Occipital lobe (tissue), 2 donors: ENCODE data around the gene ADCK2. TPM values are rescaled to one million over a fixed set of nuclear protein-coding genes. Genes with fewer than 3 reads are reported as not detected.
"Not testable (repeated sequence)": the region's sequence is repeated elsewhere in the genome, so short reads cannot be mapped to it uniquely, and the experiment has no call there.

ENCODE experiments used
- DNase-seq: peaks from one replicate; lab custom pipeline; 2025; lab: John Stamatoyannopoulos, UW
- total RNA-seq: library from RNA; depleted of rRNA; stranded (reverse); fragments of >200 nt; gene quantifications from one replicate; pipeline ENCODE4 v1.2.3, GENCODE V29; 2014

Gene ADCK2, protein sequence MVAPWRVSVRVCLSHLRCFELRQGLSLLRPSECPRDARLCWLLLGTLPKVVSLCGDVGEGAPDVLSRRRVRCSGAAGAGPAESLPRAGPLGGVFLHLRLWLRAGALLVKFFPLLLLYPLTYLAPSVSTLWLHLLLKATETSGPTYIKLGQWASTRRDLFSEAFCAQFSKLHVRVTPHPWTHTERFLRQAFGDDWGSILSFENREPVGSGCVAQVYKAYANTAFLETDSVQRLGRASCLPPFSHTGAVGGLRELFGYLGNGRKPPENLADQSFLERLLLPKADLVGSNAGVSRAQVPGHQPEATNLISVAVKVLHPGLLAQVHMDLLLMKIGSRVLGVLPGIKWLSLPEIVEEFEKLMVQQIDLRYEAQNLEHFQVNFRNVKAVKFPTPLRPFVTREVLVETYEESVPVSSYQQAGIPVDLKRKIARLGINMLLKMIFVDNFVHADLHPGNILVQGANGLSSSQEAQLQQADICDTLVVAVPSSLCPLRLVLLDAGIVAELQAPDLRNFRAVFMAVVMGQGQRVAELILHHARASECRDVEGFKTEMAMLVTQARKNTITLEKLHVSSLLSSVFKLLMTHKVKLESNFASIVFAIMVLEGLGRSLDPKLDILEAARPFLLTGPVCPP
- total RNA-seq: 47.6 TPM

DNA sequence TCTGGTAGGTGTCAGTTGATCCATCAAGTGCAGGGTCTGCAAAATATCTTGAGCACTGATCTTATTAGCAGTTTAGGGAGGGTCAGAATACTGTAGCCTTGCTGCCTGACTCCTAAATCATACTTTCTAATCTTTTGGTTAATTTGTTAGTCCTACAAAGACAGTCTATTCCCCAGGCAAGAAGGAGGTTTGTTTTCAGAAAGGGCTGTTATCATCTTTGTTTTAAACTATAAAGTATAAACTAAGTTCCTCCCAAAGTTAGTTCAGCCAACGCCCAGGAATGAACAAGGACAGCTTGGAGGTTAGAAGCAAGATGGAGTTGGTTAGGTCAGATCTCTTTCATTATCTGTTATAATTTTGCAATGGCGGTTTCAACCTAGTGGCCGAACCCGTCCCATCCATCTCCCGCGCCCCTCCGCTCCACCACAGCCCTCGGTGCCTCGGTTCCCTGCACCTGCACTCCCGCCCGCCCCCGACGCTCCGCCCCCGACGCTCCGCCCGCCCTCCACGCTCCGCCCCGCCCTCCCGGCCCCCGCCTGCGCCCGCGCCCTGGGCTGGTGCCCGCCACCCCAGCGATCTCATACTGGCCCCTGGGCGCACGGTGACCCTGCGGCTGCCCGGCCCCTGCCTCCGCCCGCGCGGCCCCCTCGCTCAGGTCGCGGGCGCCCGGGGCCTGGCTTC is at the start of gene ADCK2:
Gene ADCK2, plus strand, starts transcription at position 564 of the 681 bp plus-strand sequence. CDS start 386 bp downstream, outside the sequence.
- peak; percentile 44 for DNase-seq

DNA sequence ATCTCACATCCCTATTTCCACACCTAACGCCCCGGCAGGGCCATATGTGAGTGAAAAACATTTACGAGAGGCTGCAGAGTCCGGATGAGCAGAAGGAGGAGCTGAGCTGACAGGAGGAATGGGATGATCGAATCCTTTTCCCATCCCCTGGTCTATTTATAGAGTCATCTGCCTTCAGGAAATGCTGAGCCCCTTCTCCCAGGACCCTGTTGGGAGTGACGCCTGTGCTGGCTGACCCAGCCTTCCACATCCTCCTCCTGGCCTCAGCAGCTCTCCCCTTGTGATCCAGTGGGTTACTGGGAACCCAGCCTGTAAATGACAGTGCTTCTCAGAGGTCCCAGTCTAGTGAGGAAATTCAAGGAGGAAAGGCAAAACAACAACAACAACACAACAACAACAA is 48.8 kb upstream of the ADCK2 start:
- DNase-seq: no peak

DNA sequence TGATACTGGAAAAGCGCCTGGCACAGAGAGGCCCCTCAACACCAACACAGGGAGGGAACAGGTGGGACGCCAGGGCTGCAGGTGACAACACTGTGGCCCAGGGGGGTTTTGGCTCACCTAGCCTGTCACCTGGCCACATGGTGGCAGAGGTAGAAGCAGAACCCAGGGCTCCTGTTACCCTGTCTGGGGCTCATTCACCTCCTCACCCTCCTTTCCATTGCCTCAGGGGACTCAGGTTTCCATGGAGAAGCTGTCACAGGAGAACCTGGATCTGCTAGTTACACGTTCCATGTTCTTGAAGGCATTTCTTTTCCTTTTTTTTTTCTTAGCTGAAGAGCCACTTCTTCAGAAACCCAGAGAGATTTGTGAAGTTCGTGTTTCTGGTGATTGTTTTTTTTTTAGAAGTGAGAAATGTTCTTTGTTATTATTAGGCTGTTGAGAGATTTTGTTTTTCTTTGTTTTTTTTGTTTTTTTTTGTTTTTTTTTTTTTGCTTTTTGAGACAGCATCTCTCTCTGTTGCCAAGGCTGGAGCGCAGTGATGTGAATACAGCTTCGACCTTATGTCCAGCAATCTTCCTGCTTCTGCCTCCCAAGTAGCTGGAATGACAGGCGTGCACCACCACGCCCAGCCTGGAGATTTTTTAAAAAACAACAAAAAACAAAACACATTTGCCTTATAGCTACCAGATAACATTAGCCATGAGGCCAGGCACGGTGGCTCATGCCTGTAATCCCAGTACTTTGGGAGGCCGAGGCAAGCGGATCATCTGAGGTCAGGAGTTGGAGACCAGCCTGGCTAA is 48.2 kb upstream of the ADCK2 start:
- no peak for DNase-seq

DNA sequence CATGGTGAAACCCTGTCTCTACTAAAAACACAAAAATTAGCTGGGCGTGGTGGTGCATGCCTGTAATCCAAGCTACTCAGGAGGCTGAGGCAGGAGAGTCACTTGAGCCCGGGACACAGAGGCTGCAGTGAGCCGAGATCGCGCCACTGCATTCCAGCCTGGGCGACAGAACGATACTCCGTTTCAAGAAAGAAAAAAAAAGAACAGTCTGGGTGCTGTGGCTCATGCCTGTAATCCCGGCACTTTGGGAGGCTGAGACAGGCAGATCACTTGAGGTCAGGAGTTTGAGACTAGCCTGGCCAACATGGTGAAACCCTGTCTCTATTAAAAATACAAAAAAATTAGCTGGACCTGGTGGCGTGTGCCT is 47.6 kb upstream of the ADCK2 start:
- not testable (repeated sequence) for DNase-seq

DNA sequence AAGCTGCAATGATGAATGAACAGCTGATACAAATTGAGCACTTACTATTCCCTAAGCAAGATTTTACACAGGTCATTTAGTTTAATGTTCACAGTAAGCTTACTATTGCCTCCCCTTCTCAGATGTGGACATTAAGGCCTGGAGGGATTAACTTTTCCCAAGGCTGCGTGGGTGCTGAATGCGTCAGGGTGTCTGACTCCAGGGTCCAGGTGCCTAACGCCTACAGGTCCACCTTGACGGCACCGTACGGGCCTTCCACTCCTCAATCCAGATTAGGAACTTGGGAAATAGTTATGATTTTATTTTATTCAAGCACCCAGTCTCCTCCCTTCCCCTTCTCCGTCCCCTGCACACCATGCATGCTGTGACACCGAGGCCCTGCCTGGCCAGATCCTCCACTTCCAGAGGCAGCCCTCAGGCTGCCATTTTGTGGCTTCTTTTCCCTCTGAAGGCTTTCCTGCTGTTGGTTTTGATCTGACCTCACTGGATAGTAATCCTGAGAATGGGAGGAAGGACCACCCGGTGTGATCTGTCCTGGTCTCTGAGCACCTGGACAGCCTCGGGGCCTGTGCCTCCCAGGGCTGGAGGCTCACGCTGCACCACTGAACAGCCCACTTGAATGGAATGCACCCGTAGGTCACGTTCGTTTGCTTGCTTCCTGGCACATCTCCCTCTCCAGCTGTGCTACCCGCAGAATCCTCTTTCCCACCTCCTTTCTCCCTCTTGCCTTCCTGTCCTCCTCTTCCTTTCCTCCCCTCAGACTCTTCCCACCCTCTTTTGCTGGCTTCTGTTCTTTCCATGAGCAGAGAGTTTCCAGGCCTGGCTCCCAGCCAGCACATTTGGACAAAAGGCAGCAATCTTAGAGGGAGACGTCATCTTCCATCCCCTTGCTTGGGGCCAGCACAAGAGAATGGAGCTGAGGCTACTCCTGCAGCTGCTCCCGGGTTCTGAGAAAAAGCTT is 46.6 kb upstream of the ADCK2 start:
- peak; percentile 25 for DNase-seq

DNA sequence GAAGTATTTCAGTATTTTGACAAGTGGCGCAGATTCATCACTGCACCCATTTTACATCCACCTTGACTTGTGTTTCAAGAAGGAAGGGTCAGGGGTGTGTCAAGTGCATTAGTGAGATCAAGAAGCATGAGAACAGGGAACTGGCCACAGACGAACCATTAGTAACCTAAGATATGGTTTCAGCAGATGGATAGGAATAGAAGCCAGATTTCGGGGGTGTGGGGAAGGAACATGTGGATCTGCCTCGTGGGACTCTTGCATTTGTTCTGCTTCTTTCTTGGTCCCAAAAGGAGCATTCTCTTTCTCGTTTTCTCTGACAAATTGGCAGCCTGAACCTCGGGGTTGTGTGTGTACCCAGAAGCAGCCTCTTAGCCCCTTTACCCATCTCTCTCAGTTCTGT is 41.7 kb upstream of the ADCK2 start:
- DNase-seq: no peak

DNA sequence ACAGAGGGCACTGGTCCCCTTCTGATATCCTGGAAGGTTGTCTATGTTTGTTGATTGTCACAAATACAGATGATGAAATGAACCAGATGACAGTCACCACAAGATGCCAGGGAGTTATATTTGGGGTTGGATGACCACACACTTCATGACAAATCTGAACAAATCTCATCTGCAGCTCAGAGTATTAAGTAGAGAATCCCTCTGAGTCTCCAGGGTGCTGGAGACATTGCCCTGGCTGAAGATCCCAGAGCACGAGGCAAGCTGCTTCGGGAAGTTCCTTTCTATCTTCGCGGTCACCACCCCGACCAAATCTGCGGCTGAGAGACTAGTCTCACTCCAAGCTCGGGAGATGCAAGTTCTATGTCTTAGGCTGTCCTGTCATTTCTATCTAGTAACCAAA is 41.1 kb upstream of the ADCK2 start:
- no peak for DNase-seq

DNA sequence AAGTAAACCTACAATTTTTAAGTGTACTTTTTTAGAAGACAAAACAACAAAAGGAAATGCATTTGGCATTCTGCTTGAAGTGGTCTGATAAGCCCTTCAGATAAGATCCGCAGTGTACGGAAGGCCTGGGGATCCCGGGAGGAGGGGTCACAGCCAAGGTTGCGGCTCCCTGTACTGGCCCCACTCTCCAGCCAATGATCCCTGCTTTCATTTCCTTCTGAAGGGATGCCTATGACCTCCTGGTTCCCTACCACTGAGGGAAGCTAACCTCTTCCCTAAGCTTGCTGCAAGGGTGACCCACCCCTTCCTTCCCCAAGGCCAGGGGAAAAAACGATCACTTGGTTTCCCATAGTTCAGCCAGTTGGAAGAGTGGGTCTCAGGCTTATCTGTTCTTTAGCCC is 37.4 kb upstream of the ADCK2 start:
- no peak for DNase-seq

DNA sequence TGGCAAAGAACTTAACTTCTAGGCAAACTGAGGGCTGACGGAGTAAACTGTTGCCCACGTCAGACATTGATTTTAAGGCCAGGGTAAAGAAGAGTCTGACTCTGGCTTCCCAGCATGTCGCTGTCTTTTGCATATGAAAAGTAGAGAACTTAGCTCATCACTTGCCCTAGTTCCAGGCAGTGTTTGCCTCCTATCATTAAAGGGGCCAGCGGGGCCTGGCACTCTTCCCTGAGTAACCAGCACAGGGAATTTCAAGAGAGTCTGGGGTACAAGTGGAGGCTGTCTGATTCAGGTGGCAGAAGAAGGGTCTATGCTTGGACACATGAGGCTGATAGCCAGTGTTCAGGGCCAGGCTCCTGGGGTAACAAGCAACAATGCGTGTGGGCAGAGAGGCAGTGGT is 36.9 kb upstream of the ADCK2 start:
- DNase-seq: no peak

DNA sequence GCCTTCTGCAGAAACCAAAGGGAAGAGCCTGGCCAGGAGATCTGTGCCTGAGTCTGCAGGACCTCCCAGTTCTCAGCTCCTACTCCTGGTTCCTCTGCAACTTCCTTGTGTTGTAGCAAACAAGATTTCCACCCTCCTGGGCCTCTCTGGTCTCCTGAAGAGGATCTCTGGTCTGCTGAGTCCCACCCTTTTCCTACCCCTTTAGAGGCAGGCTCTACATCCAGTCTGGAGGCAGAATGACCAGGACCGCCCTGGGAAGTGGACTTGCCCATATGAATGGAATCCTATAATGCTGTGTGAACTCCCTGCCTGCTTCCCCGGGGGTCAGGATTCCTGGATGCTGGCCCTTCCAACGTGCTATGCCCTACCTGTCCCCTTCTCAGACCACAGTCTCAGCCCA is 35.3 kb upstream of the ADCK2 start:
- DNase-seq: no peak

DNA sequence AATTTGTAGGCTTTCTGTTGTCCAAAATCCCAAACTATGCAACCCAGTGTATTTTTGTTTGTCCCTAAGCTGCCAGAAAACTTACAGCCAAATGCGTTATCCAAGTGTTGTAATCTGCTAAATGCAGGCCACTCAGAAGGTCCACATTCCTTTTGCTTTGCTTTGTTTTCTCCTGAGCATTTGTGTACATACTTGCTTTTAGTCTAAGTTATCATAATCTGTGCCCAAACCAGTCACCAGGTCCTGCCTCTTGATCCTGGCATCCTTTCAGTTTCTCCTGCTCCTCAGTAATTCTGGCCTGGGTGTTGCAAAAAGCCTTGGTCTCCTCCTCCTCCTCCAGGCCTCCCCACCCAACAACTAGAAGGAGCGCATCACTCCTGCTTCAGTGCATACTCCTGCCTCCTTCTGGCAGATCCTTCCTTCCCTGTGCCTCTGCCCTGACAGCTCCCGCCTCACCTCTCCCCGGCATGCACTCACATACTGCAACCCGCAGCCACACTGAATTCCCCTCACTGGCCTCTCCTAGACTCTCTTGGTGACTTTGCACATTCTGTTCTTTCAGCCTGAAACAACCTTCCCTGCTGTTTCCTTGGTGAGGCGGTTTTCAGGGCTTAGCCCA is 34.5 kb upstream of the ADCK2 start:
- no peak for DNase-seq

DNA sequence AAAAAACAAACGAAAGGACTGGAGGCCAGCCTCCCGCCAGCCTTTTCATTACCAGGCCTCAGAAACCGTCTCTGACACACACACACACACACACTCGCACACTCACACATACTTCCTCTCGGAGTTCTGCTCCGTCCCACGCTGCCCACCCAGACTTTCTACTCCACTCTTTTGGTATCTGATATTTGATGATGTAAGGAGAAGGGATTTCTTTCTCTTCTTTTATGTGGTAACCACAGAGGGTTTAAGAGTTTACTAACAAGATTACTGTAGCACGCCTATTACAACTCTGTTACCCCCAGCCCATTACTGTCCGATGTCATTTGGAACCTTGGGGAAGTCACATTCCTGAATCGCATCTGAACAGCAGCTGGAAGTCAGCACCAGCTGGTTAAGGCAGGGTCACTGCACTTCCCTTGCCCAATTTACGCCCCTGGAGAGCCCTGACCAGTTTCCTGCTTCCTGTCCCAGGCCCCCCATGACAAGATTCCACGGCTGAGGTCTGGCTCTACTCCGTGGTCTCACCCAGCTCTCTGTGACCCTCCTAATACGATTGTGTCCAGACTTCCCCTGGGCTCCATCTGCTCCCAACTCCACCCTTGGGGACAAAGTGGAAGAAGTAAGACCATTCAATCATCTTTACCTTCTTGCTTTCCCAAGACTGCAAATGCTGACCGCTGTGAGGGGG is 33.2 kb upstream of the ADCK2 start:
- DNase-seq: no peak

DNA sequence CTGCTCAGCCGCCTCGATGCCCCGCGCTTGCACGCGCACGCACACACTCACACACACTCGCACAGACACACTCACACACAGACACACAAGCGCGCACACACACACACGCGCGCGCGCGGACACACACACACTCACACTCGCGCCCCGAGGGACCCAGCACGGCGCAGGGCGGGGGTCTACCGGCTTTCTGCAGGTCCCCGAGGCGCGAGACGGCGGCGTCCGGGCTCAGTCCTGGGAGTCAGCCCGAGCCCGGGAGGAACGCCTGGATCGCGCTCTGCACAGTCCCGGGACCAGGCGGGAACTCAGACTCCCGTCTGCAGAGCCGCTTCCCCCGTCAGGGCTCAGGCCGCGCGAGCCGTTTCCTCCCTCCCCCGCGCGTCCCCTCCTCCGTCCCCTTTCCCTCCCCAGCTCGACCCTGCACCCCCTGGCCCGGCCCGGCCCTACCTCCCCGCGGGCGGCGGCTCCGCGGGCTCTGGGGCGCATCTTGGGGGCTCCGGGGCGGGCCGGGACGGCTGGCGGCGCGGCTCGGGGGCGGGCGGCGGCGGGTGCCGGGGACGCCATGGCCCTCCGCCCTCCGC is 32.6 kb upstream of the ADCK2 start:
- no peak for DNase-seq

DNA sequence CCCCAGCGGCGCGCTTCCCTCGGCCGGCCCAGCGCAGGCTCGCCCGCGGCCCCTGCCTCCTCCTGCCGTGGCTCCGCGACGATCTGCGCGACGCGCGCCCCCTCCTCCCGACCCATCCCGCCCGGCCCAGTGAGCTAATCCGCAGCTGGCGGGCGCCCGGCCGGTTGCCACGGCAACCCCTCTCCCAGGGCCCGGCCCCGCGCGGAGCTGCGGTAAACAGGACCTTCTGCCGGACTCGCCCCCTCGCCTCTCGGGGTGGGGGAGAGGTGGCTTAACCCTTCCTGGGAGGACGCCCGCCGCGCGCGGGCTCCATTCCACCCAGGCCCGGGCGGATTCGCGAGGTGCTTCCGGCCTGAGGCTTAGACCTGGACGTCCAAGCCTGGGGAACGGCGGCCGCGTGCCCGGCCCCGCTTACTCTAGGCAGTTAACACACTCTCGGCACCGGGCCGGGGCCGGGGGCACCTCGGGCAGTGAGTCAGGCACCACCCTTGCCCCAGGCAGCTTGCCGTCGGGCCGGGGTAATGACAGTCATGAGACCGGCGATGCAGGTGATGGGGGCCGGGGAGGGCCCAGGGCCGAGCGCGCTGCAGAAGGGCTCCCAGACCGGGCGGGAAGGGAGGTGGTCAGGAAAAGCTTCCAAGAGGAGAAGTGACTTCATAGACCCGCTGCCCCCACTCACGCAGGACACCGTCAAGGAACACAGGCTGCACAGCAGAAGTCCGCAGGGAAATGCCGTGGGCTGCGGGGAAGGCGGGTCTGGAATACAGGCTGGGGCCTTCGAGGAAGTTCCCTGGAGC is 31.8 kb upstream of the ADCK2 start, which contains the start of gene DENND2A:
Gene DENND2A, minus strand, starts transcription at position 87 of the 797 bp plus-strand sequence. CDS start 38,416 bp downstream, outside the sequence.
- peak; percentile 39 for DNase-seq

DNA sequence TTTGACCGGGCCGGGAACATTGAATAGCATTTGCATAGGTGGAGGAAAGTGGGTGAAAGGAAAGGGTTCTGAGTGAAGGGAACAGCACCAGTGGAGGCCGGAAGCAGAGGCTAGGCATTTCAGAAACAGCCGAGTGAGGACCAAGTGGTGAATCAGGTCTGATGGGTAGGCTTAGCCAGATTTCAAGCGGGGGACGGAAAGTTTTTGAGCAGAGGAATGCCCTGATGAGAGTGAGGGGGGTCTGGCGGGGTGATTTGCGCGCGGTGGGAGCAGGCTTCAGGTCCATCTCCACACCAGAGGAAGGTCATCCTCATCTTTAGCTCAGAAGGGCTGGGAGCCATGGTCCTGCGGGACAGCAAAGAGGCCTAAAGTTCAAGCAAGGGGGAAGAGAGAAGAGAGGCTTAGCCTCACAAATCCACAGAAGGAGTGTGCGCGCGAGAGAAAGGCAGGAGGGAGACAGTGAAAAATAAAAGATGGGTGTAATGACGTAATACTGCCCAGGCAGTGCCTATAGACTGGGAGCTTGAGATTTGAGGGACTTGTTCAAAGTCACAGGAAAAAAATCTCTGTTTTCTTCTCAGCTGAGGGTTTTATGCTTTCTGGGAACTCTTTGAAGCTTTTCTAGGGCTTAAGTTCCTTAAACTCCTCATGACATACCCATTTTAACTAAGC is 31.1 kb upstream of the ADCK2 start:
- DNase-seq: no peak

DNA sequence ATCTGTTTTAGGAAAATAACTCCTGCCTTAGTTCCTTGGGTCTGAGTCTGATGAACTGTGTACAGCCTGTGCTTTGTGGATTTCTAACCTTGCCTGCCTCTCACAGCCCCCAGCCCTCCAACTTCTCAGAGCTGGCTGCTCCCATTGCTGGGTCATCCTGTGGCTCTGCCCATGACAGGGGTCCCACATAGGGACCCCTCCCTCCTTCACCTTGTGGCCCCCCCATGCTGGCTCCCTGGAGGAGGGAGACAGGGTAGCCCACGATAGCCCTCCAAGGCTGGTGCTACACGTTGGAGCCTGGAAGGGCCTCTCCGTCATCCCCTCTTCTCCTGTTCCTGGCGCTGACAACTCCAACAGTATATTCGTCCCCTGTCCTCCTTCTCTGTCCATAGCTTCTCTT is 29.3 kb upstream of the ADCK2 start:
- DNase-seq: no peak

DNA sequence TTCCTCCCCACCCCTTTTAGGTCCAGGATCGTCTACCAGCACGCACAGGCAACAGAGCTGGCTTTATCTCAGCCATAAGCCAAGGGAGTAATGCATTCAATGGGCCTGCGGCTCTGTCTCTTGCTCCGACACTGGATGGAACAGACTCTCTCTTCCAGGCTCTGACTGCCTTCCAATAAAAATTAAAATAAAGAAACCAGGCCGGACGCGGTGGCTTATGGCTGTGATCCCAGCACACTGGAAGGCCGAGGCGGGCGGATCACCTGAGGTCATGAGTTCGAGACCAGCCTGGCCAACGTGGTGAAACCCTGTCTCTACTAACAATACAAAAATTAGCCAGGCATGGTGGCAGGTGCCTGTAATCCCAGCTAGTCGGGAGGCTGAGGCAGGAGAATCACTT is 28.0 kb upstream of the ADCK2 start:
- DNase-seq: not testable (repeated sequence)
